Activated naive CD4-positive, alpha-beta T cell treated with anti-CD3 and anti-CD28 coated beads, Interleukin-2, amount 10 ng/mL, durations not matched to agents 7 days and 5 days (primary cell): ENCODE results near the gene SPDYE1.
A peak's percentile ranks its signal among the peaks of the same experiment; 100 is the strongest.
"Not testable (repeated sequence)": the region's sequence is repeated elsewhere in the genome, so short reads cannot be mapped to it uniquely, and the experiment has no call there.

ENCODE experiments used
- CTCF ChIA-PET: fragments of 350-600 bp; sonication (Branson Sonifier 250); formaldehyde crosslinking; loops from one replicate; lab custom pipeline; 2021; ENCODE audit warnings: antibody characterized with exemption; lab: Charles Lee
- DNase-seq: peaks from one replicate; pipeline ENCODE4 v3.0.0-alpha.2; 2020
- H3K27ac Mint-ChIP-seq: one replicate; pipeline ENCODE4 v1.8.0; 2021; ENCODE audit warnings: mild to moderate bottlenecking, moderate library complexity, mixed read lengths
- H3K27me3 Mint-ChIP-seq: one replicate; pipeline ENCODE4 v1.8.0; 2021; ENCODE audit warnings: mild to moderate bottlenecking, mixed read lengths
- H3K36me3 Mint-ChIP-seq: one replicate; pipeline ENCODE4 v1.8.0; 2021; ENCODE audit warnings: mixed read lengths
- H3K4me1 Mint-ChIP-seq: one replicate; pipeline ENCODE4 v1.8.0; 2021; ENCODE audit warnings: mixed read lengths
- H3K4me3 Mint-ChIP-seq: one replicate; pipeline ENCODE4 v1.8.0; 2021; ENCODE audit warnings: mild to moderate bottlenecking, moderate library complexity, mixed read lengths
- H3K9me3 Mint-ChIP-seq: one replicate; pipeline ENCODE4 v1.8.0; 2021; ENCODE audit warnings: mixed read lengths

Gene SPDYE1, protein sequence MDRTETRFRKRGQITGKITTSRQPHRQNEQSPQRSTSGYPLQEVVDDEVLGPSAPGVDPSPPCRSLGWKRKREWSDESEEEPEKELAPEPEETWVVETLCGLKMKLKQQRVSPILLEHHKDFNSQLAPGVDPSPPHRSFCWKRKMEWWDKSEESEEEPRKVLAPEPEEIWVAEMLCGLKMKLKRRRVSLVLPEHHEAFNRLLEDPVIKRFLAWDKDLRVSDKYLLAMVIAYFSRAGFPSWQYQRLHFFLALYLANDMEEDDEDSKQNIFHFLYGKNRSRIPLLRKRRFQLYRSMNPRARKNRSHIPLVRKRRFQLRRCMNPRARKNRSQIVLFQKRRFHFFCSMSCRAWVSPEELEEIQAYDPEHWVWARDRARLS

DNA sequence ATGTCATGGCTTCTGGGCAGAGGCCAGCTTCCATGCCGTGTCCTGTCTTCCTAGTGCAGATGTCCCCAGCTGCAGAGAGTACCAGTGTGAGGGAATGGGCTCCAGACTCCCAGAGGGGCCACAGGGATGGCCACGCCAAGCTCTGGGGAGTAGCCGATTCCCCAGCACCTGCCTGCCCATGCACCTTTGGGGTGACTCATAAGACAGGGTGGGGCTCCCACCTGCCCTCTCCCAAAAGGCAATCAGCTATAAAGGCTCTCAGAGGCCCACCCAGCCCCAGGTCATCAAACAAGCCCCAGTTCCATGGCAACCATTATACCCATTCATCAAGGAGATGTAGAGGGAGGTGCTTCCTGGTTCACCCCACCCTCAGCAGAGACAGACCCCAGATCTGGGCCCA is at the start of gene SPDYE1:
Gene SPDYE1, plus strand, starts transcription at position 366 of the 400 bp plus-strand sequence. CDS start 2,053 bp downstream, outside the sequence.
- CTCF ChIA-PET, H3K4me3 Mint-ChIP-seq, DNase-seq, H3K36me3 Mint-ChIP-seq, H3K27ac Mint-ChIP-seq, H3K27me3 Mint-ChIP-seq, H3K9me3 Mint-ChIP-seq, H3K4me1 Mint-ChIP-seq: not testable (repeated sequence)

DNA sequence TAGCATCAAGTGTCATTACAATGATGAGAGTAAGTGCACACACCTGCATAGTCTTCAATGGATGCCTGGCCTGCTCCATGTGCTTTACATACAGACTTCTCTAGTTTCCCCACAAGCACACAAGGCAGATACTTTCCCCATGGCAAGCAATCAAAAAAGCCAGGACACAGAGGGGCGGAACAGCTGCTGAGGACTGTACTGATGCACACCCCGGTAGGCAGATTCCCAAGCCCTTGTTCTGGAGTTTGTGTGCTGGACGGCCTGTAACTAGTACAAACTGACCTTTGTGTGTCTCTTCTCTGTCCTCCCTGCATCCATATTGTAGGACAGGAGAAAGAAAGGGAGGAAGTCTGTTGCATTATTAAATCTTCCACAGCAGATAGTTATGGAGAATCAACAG is 45.7 kb upstream of the SPDYE1 start:
- H3K27me3 Mint-ChIP-seq, result no peaks in the 10 kb centered on the region
- no peak for DNase-seq

DNA sequence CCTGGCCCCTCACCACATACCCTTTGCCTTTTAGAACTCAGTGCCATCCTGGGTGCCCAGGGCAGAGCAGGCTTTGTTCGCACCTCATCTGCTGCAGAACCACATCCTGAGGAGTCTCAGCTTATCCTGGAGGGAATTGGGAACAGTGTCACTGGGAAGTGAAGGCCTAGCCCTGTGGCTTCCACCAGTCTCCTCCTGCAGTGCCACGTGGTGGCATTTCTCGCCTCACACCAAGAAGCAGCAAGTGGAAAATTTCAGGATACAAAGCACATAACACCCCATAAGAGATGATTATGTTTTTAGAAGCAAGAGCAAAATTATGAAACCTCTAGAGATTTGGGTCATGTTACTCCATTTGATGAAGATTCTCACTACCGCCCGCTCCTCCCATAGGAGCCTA is 44.6 kb upstream of the SPDYE1 start:
- no peak overlapping the region for H3K27ac Mint-ChIP-seq
- DNase-seq, result no peak
- CTCF ChIA-PET, result no interaction called here
- peaks cover 14% of the 10 kb centered on the region for H3K36me3 Mint-ChIP-seq
- no peaks in the 10 kb centered on the region for H3K9me3 Mint-ChIP-seq
- no peak overlapping the region for H3K4me3 Mint-ChIP-seq
- no peaks in the 10 kb centered on the region for H3K27me3 Mint-ChIP-seq
- H3K4me1 Mint-ChIP-seq, result peaks cover 9% of the 10 kb centered on the region

More for the DNA sequence above, 45.7 kb upstream of the SPDYE1 start:
- Mint-ChIP-seq H3K9me3 (no peaks in the 10 kb centered on the region), H3K4me3 (no peak overlapping the region), H3K27ac (no peak overlapping the region), H3K36me3 (peaks cover 20% of the 10 kb centered on the region), H3K4me1 (peaks cover 9% of the 10 kb centered on the region)
- CTCF ChIA-PET, result no interaction called here

DNA sequence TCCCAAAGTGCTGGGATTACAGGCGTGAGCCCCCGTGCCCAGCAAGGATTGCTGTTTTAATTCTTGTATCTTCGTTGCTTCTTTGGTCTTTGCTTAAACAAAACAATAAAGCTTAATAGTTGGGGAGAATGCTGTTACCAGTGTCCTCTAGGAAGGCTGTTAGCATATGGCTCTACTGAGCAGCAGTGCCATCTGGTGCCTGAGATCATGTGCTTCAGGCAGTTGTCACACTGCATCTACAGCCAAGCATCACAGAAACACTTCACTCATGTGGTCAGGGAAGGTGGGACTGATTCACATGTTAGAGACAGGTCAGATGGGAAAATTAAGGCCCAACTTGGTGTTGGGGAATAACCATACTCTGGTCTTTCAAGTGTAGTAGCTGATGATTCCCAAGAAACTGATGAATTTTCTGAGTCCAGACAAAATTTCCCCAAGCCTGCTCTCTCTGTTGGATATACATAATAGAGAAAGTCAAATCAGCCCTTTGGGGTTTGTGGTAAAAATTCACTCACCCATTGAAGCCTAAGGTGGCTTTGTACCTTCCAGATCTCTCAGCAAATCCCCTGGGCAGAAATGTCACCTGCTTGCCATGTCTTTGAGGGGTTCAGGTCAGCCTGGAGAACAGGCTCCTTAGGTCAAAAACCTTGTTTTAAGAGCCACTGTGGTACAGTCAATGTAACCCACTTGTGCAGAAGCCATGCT is 43.0 kb upstream of the SPDYE1 start:
- no peaks in the 10 kb centered on the region for H3K27me3 Mint-ChIP-seq
- no peak overlapping the region for H3K27ac Mint-ChIP-seq
- peaks cover 12% of the 10 kb centered on the region for H3K36me3 Mint-ChIP-seq
- CTCF ChIA-PET, result interaction anchor here (1.3 kb wide), 1 partner anchor 28 kb away, joined by 3 read pairs; no protein-coding TSS in a partner anchor
- peaks cover 9% of the 10 kb centered on the region for H3K4me1 Mint-ChIP-seq
- peak; percentile 49 for DNase-seq
- H3K9me3 Mint-ChIP-seq, result peaks cover 4% of the 10 kb centered on the region
- H3K4me3 Mint-ChIP-seq, result no peak overlapping the region

DNA sequence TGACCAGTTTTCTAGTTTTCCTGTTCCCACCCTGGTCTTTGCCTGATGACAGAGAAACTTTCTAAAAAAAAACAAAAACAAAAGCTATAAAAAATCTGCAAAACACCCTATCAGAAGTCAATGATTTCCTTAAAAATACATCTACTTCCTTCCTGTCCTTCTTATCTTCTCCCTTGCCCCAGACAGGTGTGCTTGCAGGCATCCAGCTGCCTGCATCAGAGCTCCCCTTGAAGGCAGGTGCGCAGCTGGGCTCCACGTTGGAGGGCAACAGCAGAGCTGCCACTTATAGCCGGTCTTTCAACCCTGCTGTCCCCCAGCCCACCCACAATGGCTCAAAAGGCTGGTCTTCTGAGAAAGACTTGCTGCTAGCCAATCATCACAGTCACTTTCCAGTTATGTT is 41.7 kb upstream of the SPDYE1 start:
- Mint-ChIP-seq H3K36me3 (peaks cover 23% of the 10 kb centered on the region), H3K4me3 (no peak overlapping the region), H3K27me3 (no peaks in the 10 kb centered on the region), H3K4me1 (peaks cover 9% of the 10 kb centered on the region), H3K27ac (peak overlapping the region; percentile 14), H3K9me3 (peaks cover 4% of the 10 kb centered on the region)
- no peak for DNase-seq
- CTCF ChIA-PET, result interaction anchor here (0.5 kb wide), 1 partner anchor 618 kb away, joined by 5 read pairs; no protein-coding TSS in a partner anchor

DNA sequence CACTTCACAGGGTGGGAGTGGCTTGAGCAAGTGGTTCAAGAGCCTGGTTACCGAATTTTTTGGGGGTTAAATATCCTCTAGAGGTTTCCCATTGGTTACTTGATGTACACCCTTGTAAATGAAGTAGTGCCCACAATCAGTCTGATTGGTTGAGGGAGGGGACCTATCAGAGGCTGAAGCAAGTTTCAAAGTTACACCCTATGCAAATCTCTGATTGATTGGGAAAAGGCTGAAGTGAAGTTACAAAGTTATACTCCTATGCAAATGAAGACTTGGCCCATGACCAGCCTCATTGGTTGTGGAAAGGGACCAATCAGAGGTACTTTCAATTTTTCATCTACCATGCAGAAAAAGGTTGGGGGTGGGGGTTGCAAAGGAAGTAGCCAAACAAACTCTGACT is 36.8 kb upstream of the SPDYE1 start:
- DNase-seq, result no peak
- Mint-ChIP-seq H3K4me1 (peaks cover 6% of the 10 kb centered on the region), H3K27me3 (no peaks in the 10 kb centered on the region), H3K9me3 (peaks cover 4% of the 10 kb centered on the region), H3K4me3 (no peak overlapping the region), H3K27ac (no peak overlapping the region), H3K36me3 (peaks cover 14% of the 10 kb centered on the region)
- CTCF ChIA-PET, result no interaction called here

DNA sequence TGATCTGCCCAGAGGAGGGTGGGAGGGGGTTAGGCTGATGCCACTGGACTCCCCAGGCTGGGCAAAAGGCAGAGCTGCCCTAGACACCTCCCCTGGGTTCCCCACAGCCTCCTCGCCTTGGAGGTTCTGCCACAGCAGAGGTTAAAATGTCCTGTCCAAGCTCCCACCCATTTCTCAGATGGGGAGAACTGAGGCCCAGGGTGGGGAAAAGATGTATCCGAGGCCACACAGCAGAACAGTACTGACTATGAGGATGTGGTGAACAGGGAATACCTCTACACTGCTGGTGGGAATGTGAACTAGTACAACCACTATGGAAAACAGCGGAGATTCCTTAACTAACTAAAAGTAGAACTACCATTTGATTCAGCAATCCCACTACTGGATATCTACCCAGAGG is 31.3 kb upstream of the SPDYE1 start:
- H3K27ac Mint-ChIP-seq, H3K36me3 Mint-ChIP-seq, H3K27me3 Mint-ChIP-seq, H3K4me1 Mint-ChIP-seq, H3K4me3 Mint-ChIP-seq, H3K9me3 Mint-ChIP-seq, DNase-seq, CTCF ChIA-PET: not testable (repeated sequence)

DNA sequence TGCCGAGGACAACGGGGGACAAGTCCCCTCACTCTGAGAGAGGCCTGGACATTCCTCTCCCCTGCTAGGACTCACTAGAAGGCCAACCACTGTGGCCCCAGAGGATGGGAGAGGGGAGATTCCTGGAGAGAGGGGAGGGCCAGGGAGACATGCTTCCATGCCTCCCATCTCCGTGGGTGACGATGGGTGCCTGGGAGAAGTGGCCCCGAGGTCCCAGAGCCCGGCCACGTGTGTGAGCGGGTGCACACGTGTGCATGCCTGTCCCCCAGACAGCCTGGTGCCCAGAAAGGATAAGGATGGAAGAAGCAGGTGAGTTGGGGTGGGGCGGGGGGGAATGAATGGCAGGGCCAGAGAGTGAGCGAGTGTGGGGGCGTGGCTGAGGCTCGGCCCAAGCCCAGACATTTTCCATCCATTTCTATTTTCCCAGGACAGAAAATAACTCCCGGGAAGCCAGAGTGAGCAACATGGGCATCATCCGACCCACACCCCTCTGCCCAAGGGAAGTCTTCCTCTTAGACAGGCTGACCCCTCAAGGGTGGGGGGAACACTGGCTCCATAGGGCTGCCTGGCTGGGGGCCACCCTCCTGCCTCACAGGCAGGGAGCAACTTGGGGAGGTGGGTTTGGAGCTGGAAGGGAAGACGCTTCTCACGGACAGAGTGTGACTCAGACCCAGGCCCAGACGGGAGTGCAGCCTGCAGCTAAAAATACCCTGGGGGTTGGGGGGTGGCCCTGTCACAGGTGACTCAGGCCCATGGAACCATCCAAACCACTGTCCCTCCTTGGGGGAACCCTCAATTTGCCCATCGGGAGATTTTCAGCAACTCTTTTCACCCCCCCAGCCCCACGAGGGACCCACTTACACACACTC is 29.3 kb upstream of the SPDYE1 start:
- CTCF ChIA-PET, DNase-seq, H3K27me3 Mint-ChIP-seq, H3K4me3 Mint-ChIP-seq, H3K27ac Mint-ChIP-seq, H3K36me3 Mint-ChIP-seq, H3K9me3 Mint-ChIP-seq, H3K4me1 Mint-ChIP-seq: not testable (repeated sequence)

DNA sequence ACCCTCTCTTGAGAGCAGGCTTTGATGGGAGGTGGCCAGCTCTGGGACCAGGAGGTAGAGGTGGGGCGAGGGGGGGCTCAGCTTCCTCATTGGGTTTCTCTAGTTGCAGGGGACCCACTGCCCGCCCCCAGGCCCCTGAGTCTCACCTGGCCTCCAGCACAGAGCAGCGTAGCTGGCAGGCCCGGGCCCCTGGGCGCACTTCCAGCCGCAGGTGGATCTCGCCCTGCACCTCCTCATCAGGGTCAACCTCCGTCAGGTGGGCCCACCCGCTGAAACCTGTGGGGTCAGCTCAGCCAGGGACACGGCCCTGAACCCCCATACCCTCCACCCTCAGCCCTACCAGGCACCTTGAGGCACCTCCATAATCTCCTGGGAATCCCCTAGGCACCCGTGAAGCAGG is 28.1 kb upstream of the SPDYE1 start:
- H3K27me3 Mint-ChIP-seq, H3K36me3 Mint-ChIP-seq, CTCF ChIA-PET, H3K27ac Mint-ChIP-seq, DNase-seq, H3K4me1 Mint-ChIP-seq, H3K4me3 Mint-ChIP-seq, H3K9me3 Mint-ChIP-seq: not testable (repeated sequence)

DNA sequence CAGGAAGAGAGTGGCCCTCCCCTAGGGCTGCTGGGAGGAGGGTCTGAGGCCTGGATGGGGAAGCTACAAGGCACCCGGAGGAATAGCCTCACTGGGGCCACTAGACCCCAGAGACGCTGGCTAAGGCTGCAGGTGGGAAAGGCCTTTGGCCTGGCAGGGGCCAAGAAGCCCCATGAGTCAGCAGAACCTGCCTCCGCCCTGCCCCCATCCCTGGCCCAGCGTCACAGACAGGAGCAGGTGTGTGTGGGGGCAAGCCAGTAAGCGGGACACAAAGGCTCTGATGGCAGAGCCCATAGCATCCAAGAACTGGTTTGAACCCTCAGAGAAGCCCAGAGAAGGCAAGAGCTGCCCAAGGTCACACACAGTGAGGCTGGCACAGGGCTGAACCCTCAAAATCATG is 27.0 kb upstream of the SPDYE1 start:
- CTCF ChIA-PET, H3K27ac Mint-ChIP-seq, H3K4me3 Mint-ChIP-seq, DNase-seq, H3K27me3 Mint-ChIP-seq, H3K36me3 Mint-ChIP-seq, H3K4me1 Mint-ChIP-seq, H3K9me3 Mint-ChIP-seq: not testable (repeated sequence)

DNA sequence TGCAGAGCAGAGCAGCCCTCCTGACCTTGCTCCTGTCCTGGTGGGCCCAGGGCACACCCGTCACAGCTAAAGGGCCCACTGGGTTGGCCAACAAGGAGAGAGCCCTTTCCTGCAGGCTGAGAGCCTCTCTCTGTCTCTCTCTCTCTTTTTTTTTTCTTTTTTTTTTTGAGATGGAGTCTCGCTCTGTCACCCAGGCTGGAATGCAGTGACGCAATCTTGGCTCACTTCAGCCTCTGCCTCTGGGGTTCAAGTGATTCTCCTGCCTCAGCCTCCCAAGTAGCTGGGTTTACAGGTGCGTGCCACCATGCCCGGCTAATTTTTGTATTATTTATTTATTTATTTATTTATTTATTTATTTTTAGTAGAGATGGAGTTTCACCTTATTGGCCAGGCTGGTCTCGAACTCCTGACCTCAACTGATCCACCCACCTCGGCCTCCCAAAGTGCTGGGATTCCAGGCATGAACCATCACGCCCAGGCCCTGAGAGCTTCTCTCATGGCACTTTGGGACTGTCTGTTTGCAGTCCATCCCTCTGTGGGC is 23.6 kb upstream of the SPDYE1 start:
- H3K36me3 Mint-ChIP-seq, H3K27me3 Mint-ChIP-seq, DNase-seq, CTCF ChIA-PET, H3K4me3 Mint-ChIP-seq, H3K4me1 Mint-ChIP-seq, H3K9me3 Mint-ChIP-seq, H3K27ac Mint-ChIP-seq: not testable (repeated sequence)

DNA sequence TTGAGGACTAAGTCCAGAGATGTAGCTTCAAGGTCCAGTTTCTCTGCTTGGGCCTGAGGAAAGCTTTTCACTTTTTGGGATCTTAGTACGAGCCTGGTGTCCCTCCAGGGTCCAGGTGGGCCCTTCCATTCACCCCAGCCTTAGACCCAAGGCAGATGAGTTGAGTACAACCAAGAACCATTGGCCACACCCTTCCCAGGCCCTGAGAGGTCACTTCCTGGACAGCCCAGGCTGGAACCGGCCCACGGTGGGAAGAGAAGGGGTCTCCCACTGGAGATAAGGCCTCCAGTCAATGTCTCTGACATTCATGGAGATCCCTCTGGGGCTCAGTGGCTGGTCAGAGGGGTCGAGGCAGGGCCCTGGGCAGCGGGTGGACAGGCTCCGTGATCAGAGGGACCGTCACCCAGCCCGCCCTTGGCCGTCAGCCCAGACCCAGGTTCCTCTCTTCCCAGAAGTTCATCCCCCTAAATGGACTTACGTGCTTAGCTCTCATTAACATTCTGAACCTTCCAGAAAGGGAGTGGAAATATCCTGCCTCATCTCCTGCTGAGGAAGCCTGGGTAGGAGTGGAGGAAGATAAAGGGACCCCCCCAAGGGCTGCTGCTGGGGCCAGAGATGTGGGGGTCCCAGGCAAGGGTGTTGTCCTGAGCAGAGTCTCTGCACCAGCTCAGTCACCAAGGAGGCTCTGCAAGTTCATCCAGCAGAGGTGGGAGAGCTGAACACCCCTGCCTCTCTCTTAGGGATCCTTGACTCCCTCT is 22.8 kb upstream of the SPDYE1 start:
- H3K9me3 Mint-ChIP-seq, H3K4me1 Mint-ChIP-seq, H3K4me3 Mint-ChIP-seq, DNase-seq, CTCF ChIA-PET, H3K27ac Mint-ChIP-seq, H3K27me3 Mint-ChIP-seq, H3K36me3 Mint-ChIP-seq: not testable (repeated sequence)

DNA sequence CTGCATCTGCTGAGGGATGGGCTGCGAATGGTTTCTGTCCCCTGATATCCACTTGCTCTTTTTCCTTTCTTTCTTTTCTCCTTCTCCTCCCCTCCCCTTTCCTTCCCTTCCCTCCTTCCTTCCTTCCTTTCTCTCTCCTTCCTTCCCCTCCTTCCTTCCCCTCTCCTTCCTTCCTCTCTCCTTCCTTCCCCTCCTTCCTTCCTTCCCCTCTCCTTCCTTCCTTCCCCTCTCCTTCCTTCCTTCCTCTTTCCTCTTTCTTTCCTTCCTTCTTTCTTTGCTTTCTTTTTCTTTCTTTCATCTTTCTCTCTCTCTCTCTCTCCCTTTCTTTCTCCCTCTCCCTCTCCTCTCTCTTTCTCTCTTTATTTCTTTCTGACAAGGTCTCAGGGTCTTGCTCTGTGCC is 20.2 kb upstream of the SPDYE1 start:
- Mint-ChIP-seq H3K36me3 (no peaks in the 10 kb centered on the region), H3K27me3 (no peaks in the 10 kb centered on the region), H3K27ac (no peak overlapping the region), H3K9me3 (no peaks in the 10 kb centered on the region), H3K4me1 (no peaks in the 10 kb centered on the region), H3K4me3 (no peak overlapping the region)
- CTCF ChIA-PET, result no interaction called here
- DNase-seq, result no peak

DNA sequence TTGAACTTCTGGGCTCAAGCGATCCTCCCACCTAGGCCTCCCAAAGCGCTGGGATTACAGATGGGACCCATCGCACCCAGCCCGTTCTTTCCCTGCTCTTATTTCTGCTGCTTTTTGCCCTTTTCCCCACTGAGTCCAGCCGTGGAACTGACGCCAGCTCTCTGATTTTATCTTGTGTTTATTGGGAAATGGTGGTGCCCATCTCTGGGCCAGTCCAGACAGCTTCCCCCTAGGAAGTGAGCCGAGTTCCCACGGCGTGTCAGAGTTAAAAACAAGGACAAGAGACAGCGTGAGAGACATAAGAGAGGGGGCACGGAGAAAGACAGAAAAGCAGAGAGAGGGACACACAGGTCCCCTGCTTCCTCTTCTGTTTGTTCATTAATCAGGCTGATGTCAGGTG is 19.6 kb upstream of the SPDYE1 start:
- H3K9me3 Mint-ChIP-seq, DNase-seq, CTCF ChIA-PET, H3K4me1 Mint-ChIP-seq, H3K36me3 Mint-ChIP-seq, H3K4me3 Mint-ChIP-seq, H3K27ac Mint-ChIP-seq, H3K27me3 Mint-ChIP-seq: not testable (repeated sequence)
